BJ (cell line): ENCODE data around the gene SMO. TPM values are rescaled to one million over a fixed set of nuclear protein-coding genes. Genes with fewer than 3 reads are reported as not detected.
A peak's percentile ranks its signal among the peaks of the same experiment; 100 is the strongest.

Experiments
- CTCF ChIA-PET: fragments of 350-600 bp; formaldehyde crosslinking; extraction: SDS; loops from one replicate; lab custom pipeline; 2021; ENCODE audit warnings: antibody characterized with exemption, inconsistent platforms; lab: Yijun Ruan, JAX
- POLR2A ChIA-PET: fragments of 300-600 bp; sonication (Branson Sonifier 250); formaldehyde crosslinking; extraction: SDS; loops from one replicate; lab custom pipeline; 2021; ENCODE audit warnings: antibody characterized with exemption; lab: Charles Lee
- DNase-seq: peaks from one replicate; pipeline ENCODE4 v3.0.0-alpha.2; 2011; ENCODE audit warnings: low read depth
- H3K27me3 ChIP-seq: 2 replicates; pipeline ENCODE4 v1.6.0; 2011; ENCODE audit warnings: low read length; ENCODE audit not compliant: control insufficient read depth, insufficient read depth
- H3K36me3 ChIP-seq: 2 replicates; pipeline ENCODE4 v1.5.1; 2011; ENCODE audit warnings: low read length; ENCODE audit not compliant: control insufficient read depth, insufficient read depth
- H3K4me3 ChIP-seq: 2 replicates; pipeline ENCODE4 v1.5.1; 2011; ENCODE audit warnings: low read depth, mild to moderate bottlenecking, control low read depth, low read length
- polyA plus RNA-seq: library from polyadenylated mRNA; depleted of rRNA; stranded (reverse); fragments of >200 nt; gene quantifications from 2 replicates; pipeline ENCODE4 v1.2.3, GENCODE V29; 2011
- TF ChIP-seq, protein P1 (sequence below): IDR thresholded peaks from 2 replicates; pipeline ENCODE4 v1.5.1; 2011; ENCODE audit warnings: low read depth, mild to moderate bottlenecking, control low read depth, inconsistent platforms, low read length, moderate library complexity; ENCODE audit not compliant: insufficient read depth

Gene SMO
- polyA plus RNA-seq, 1 experiment = 10.8 TPM

DNA sequence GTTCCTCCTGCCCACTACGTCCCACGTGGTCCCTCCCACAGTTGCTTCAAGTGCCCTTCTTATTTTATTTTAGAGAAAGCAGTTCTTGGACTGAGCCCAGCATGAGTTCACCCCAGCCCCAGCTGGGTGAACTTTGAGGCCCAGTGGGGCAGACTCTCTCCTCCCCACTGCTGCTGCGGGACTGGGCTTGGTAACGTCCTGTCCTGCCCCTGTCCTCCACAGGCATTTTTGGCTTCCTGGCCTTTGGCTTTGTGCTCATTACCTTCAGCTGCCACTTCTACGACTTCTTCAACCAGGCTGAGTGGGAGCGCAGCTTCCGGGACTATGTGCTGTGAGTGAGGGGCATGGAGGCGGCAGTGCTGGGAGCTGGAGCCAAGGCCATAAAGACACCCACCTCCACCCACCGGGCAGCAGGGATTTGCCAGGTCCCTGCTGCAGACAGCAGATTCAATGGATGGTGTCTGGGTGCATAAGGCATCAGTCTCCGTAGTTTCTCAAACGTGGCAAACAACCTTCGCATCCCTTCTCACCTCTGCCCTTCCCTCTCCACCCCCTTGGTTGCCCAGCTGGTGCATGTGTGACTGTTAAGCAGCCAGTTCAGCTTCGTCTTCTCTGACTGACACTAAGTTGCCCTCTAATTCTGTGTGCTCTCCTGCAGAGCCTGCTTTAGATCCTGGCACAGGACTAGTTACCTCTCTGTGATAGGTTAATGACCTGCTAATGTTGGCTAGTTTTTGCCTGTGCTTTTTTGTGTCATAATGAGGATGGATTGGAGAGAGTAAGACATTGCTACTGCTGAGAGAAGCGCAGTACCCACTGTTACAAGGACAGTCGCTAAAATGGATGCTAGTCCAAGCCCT is 20.9 kb downstream of the SMO start:
- POLR2A ChIA-PET = no interaction called here
- no peak overlapping the region for H3K4me3 ChIP-seq
- CTCF ChIA-PET = interaction anchor here (0.7 to 10.1 kb wide), 10 partner anchors 8 to 616 kb away, joined by 3 to 186 read pairs (median 8); no protein-coding TSS in a partner anchor
- no peak for DNase-seq
- TF ChIP-seq, protein P1, sequence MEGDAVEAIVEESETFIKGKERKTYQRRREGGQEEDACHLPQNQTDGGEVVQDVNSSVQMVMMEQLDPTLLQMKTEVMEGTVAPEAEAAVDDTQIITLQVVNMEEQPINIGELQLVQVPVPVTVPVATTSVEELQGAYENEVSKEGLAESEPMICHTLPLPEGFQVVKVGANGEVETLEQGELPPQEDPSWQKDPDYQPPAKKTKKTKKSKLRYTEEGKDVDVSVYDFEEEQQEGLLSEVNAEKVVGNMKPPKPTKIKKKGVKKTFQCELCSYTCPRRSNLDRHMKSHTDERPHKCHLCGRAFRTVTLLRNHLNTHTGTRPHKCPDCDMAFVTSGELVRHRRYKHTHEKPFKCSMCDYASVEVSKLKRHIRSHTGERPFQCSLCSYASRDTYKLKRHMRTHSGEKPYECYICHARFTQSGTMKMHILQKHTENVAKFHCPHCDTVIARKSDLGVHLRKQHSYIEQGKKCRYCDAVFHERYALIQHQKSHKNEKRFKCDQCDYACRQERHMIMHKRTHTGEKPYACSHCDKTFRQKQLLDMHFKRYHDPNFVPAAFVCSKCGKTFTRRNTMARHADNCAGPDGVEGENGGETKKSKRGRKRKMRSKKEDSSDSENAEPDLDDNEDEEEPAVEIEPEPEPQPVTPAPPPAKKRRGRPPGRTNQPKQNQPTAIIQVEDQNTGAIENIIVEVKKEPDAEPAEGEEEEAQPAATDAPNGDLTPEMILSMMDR = no peak
- H3K27me3 ChIP-seq = no peaks in the 10 kb centered on the region
- peaks cover 10% of the 10 kb centered on the region for H3K36me3 ChIP-seq

DNA sequence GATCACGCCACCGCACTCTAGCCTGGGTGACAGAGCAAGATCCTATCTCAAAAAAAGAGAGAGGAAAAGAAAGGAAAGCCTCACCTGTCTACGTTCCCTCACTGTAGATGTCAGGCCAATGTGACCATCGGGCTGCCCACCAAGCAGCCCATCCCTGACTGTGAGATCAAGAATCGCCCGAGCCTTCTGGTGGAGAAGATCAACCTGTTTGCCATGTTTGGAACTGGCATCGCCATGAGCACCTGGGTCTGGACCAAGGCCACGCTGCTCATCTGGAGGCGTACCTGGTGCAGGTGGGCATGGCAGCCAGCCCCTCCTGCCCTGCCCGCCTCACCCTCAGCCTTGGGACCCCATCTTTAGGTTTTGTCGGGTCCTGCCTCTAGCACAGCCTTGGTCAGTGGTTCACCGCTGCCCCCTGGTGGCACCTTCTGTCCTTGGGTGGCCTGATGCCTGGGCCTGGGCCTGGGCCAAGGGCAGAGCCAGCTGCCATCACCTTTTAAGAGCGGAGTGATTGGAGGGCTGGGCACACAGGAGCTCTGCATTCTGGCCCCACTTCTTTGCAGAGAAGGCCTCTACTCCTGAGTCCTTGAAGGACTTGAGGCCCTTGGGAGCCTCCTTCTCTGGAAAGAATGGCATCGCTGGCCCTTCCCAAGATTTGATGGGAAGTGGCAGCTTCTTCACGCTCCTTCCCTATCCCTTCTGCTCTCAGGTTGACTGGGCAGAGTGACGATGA is 22.0 kb downstream of the SMO start:
- ChIA-PET CTCF (interaction anchor here (0.5 to 10.1 kb wide), 22 partner anchors 8 to 823 kb away, joined by 3 to 186 read pairs (median 5); partner anchors contain the start of gene SMO), POLR2A (no interaction called here)
- no peaks in the 10 kb centered on the region for H3K27me3 ChIP-seq
- no peak for DNase-seq
- H3K36me3 ChIP-seq = peaks cover 8% of the 10 kb centered on the region
- H3K4me3 ChIP-seq = no peak overlapping the region
- TF ChIP-seq, protein P1 = peak; percentile 87

DNA sequence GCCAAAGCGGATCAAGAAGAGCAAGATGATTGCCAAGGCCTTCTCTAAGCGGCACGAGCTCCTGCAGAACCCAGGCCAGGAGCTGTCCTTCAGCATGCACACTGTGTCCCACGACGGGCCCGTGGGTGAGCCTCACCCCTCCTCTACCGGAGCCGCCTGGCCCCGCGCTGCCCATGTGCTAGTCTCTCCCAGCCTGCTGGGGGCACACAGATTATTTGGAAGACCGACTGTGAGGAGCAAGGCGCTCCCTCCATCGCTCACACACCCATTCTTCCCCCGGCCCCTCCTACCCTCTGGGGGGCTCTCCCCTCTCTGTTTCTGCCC is 22.5 kb downstream of the SMO start:
- no peak for DNase-seq
- POLR2A ChIA-PET = no interaction called here
- Histone ChIP-seq H3K4me3 (no peak overlapping the region), H3K27me3 (no peaks in the 10 kb centered on the region), H3K36me3 (peaks cover 8% of the 10 kb centered on the region)
- TF ChIP-seq, protein P1 = no peak
- CTCF ChIA-PET = interaction anchor here (0.5 to 10.1 kb wide), 22 partner anchors 7 to 823 kb away, joined by 3 to 186 read pairs (median 4); partner anchors contain the start of gene SMO

DNA sequence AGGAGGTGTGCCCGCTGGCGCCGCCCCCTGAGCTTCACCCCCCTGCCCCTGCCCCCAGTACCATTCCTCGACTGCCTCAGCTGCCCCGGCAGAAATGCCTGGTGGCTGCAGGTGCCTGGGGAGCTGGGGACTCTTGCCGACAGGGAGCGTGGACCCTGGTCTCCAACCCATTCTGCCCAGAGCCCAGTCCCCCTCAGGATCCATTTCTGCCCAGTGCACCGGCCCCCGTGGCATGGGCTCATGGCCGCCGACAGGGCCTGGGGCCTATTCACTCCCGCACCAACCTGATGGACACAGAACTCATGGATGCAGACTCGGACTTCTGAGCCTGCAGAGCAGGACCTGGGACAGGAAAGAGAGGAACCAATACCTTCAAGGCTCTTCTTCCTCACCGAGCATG is 23.7 kb downstream of the SMO start:
- Histone ChIP-seq H3K4me3 (no peak overlapping the region), H3K27me3 (no peaks in the 10 kb centered on the region), H3K36me3 (peaks cover 8% of the 10 kb centered on the region)
- POLR2A ChIA-PET = no interaction called here
- no peak for DNase-seq
- TF ChIP-seq, protein P1 = no peak
- CTCF ChIA-PET = interaction anchor here (0.8 to 10.1 kb wide), 5 partner anchors 9 to 86 kb away, joined by 4 to 186 read pairs (median 4); no protein-coding TSS in a partner anchor

DNA sequence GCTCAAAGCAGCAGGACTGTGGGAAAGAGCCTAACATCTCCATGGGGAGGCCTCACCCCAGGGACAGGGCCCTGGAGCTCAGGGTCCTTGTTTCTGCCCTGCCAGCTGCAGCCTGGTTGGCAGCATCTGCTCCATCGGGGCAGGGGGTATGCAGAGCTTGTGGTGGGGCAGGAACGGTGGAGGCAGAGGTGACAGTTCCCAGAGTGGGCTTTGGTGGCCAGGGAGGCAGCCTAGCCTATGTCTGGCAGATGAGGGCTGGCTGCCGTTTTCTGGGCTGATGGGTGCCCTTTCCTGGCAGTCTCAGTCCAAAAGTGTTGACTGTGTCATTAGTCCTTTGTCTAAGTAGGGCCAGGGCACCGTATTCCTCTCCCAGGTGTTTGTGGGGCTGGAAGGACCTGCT is 24.2 kb downstream of the SMO start:
- ChIA-PET CTCF (interaction anchor here (0.6 to 10.1 kb wide), 5 partner anchors 9 to 744 kb away, joined by 3 to 186 read pairs (median 4); no protein-coding TSS in a partner anchor), POLR2A (no interaction called here)
- TF ChIP-seq, protein P1 = no peak
- DNase-seq = no peak
- H3K4me3 ChIP-seq = no peak overlapping the region
- H3K36me3 ChIP-seq = peaks cover 8% of the 10 kb centered on the region
- no peaks in the 10 kb centered on the region for H3K27me3 ChIP-seq
